HCT116 (cell line): ENCODE measurements around the gene WNT5B. TPM values are rescaled to one million over a fixed set of nuclear protein-coding genes. Genes with fewer than 3 reads are reported as not detected.

ENCODE experiments used
- ATAC-seq: fragments of 200-7000 bp; cut with Tn5 transposase; 2 replicates; pipeline ENCODE4 v1.9.1; 2020; ENCODE audit warnings: mild to moderate bottlenecking, moderate library complexity
- BruUV-seq: library from RNA; stranded (reverse); fragments of 400-500 nt; replicated peaks from 2 replicates; lab custom pipeline; 2021; lab: Mats Ljungman, UMichigan
- CTCF ChIA-PET: fragments of 300-600 bp; sonication (Branson Sonifier 250); formaldehyde crosslinking; loops from one replicate; lab custom pipeline; 2021; ENCODE audit warnings: antibody characterized with exemption; lab: Charles Lee
- POLR2A ChIA-PET: fragments of 300-600, 350-600 bp; sonication (Branson Sonifier 250); formaldehyde crosslinking; loops from one replicate; lab custom pipeline; 2021; ENCODE audit warnings: antibody characterized with exemption; lab: Charles Lee
- RAD21 ChIA-PET, 2 experiments: fragments of 300-600 bp; sonication (Branson Sonifier 250); formaldehyde crosslinking; loops; one replicate each; lab custom pipeline; 2023; ENCODE audit warnings: low total read pairs in 2 of 2; ENCODE audit not compliant: uncharacterized antibody in 2 of 2, unreplicated experiment in 2 of 2, low non-redundant PET in 1 of 2; lab: Charles Lee
- DNase-seq: peaks from one replicate; pipeline ENCODE4 v3.0.0-alpha.2; 2010; ENCODE audit warnings: low read depth, low spot score
- H2AFZ ChIP-seq: fragments of 200-600 bp; shearing (Covaris generic), sonication (generic); 2 replicates; pipeline ENCODE4 v1.6.1; 2017; ENCODE audit warnings: low read depth, mixed run types, mixed read lengths, antibody characterized with exemption, low read length; ENCODE audit not compliant: poor library complexity, severe bottlenecking
- H3K27ac ChIP-seq: 2 replicates; pipeline ENCODE4 v1.5.1; 2012; ENCODE audit warnings: low read depth, low read length
- H3K27me3 ChIP-seq: fragments of 200-600 bp; sonication (generic); 2 replicates; pipeline ENCODE4 v1.6.1; 2016; ENCODE audit warnings: mixed run types, low read length, mixed read lengths; ENCODE audit not compliant: insufficient read depth
- H3K36me3 ChIP-seq, 2 experiments: fragments of 200-500 bp in 1 of 2; fragments of 200-600 bp in 1 of 2; sonication (Bioruptor generic) in 1 of 2; sonication (generic) in 1 of 2; 2 replicates each; pipeline versions ENCODE4 v1.5.1 to v1.6.1; 2014 to 2016; ENCODE audit warnings: low read length in 2 of 2, inconsistent platforms in 1 of 2, mixed read lengths in 1 of 2, mixed run types in 1 of 2; ENCODE audit not compliant: insufficient read depth in 2 of 2, control insufficient read depth in 1 of 2
- H3K4me1 ChIP-seq, 2 experiments: fragments of 200-600 bp in 1 of 2; sonication (generic) in 1 of 2; 2 replicates each; pipeline versions ENCODE4 v1.5.1 to v1.6.1; 2012 to 2017; ENCODE audit warnings: low read length in 2 of 2, inconsistent platforms in 1 of 2, mild to moderate bottlenecking in 1 of 2, mixed read lengths in 1 of 2, mixed run types in 1 of 2, moderate library complexity in 1 of 2; ENCODE audit not compliant: insufficient read depth in 2 of 2, control insufficient read depth in 1 of 2
- H3K4me2 ChIP-seq: fragments of 200-600 bp; sonication (generic); 2 replicates; pipeline ENCODE4 v1.6.1; 2017; ENCODE audit warnings: mixed run types, low read length, mixed read lengths
- H3K4me3 ChIP-seq, 2 experiments: fragments of 200-600 bp in 1 of 2; sonication (generic) in 1 of 2; replicated peaks in 1 of 2; 2 replicates each; pipeline ENCODE4 v1.5.1; 2011 to 2016; ENCODE audit warnings: low read length in 2 of 2, control low read depth in 1 of 2, low read depth in 1 of 2, mild to moderate bottlenecking in 1 of 2, mixed read lengths in 1 of 2, mixed run types in 1 of 2
- H3K79me2 ChIP-seq: fragments of 200-600 bp; sonication (generic); 2 replicates; pipeline ENCODE4 v1.6.1; 2017; ENCODE audit warnings: mild to moderate bottlenecking, mixed run types, low read length, moderate library complexity, mixed read lengths; ENCODE audit not compliant: insufficient read depth
- H3K9ac ChIP-seq: fragments of 200-600 bp; sonication (generic); 2 replicates; pipeline ENCODE4 v1.6.1; 2016; ENCODE audit warnings: low read length, mixed read lengths
- H3K9me2 ChIP-seq: fragments of 200-600 bp; sonication (generic), shearing (Covaris generic); 2 replicates; pipeline ENCODE4 v1.6.1; 2017; ENCODE audit warnings: mixed run types, mild to moderate bottlenecking, moderate library complexity; ENCODE audit not compliant: insufficient read depth
- H3K9me3 ChIP-seq, 2 experiments: fragments of 200-500 bp in 1 of 2; fragments of 200-600 bp in 1 of 2; sonication (Bioruptor generic) in 1 of 2; sonication (generic) in 1 of 2; 2 replicates each; pipeline ENCODE4 v1.6.1; 2014 to 2017; ENCODE audit warnings: low read length in 2 of 2, mixed read lengths in 2 of 2, inconsistent platforms in 1 of 2, low read depth in 1 of 2, mild to moderate bottlenecking in 1 of 2, mixed run types in 1 of 2, moderate library complexity in 1 of 2; ENCODE audit not compliant: control insufficient read depth in 1 of 2, insufficient read depth in 1 of 2
- H4K20me1 ChIP-seq: fragments of 200-600 bp; sonication (generic), shearing (Covaris generic); 2 replicates; pipeline ENCODE4 v1.6.1; 2017; ENCODE audit warnings: mixed run types, mild to moderate bottlenecking, moderate library complexity; ENCODE audit not compliant: insufficient read depth
- CEBPB ChIP-seq: IDR thresholded peaks from 2 replicates; pipeline ENCODE4 v1.6.1; 2012; ENCODE audit warnings: low read depth
- EGR1 ChIP-seq: IDR thresholded peaks from 2 replicates; pipeline ENCODE4 v1.6.1; 2012; ENCODE audit warnings: low read depth
- EZH2 ChIP-seq: fragments of 200-600 bp; sonication (generic); IDR thresholded peaks from 2 replicates; pipeline ENCODE4 v1.6.1; 2017; ENCODE audit warnings: antibody characterized with exemption, mixed run types
- FOSL1 ChIP-seq: IDR thresholded peaks from 2 replicates; pipeline ENCODE4 v1.6.1; 2012; ENCODE audit warnings: low read depth
- POLR2AphosphoS5 ChIP-seq: IDR thresholded peaks from 2 replicates; pipeline ENCODE4 v1.6.1; 2011; ENCODE audit warnings: mild to moderate bottlenecking, low read depth, low read length, moderate library complexity
- RAD21 ChIP-seq: IDR thresholded peaks from 2 replicates; pipeline ENCODE4 v1.6.1; 2012; ENCODE audit warnings: low read depth, mild to moderate bottlenecking
- SIN3A ChIP-seq: IDR thresholded peaks from 2 replicates; pipeline ENCODE4 v1.6.1; 2012; ENCODE audit warnings: low read depth
- SP1 ChIP-seq: IDR thresholded peaks from 2 replicates; pipeline ENCODE4 v1.6.1; 2012; ENCODE audit warnings: low read depth
- SRF ChIP-seq: IDR thresholded peaks from 2 replicates; pipeline ENCODE4 v1.6.1; 2012; ENCODE audit warnings: low read depth
- ZFX ChIP-seq: fragments of 450-650 bp; IDR thresholded peaks from 2 replicates; pipeline ENCODE4 v1.6.1; 2017
- ZNF274 ChIP-seq: fragments of 200-500 bp; sonication (Bioruptor generic); IDR thresholded peaks from 2 replicates; pipeline ENCODE4 v1.6.1; 2014; ENCODE audit warnings: mild to moderate bottlenecking, low read depth, low read length, inconsistent platforms
- intact Hi-C: fragments of 100-400 bp; cut with micrococcal nuclease; formaldehyde crosslinking; loops from 2 replicates; pipeline ENCODE4 v1.10.0; 2022
- total RNA-seq: library from RNA; stranded (reverse); gene quantifications from one replicate; pipeline ENCODE4 v1.2.1, GENCODE V29; 2021; ENCODE audit not compliant: unreplicated experiment
- TF ChIP-seq, protein P1 (sequence below): IDR thresholded peaks from 2 replicates; pipeline ENCODE4 v1.6.1; 2012; ENCODE audit warnings: low read depth

Gene WNT5B
- total RNA-seq, 1 experiment from 2014 or later, result 0.52 TPM

DNA sequence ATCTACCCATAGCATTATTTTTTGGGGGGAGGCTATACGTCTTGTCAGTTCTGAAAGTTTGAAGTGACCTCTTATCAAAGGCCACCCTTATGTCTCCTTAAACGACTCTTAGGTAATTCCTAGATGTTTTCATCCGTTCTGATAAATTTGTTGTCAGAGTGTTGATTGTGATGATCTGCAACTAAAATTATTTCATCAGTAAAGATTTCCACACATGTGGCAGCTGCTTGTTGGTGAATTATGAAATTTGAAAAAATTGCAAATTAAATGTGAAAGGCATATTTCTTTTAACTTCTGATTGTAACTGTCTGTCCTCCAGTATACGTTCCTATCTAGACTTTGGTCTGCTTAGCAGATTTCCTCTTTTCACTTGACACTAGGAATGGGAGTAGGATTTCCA is 63.2 kb downstream of the WNT5B start:
- no peak for TF ChIP-seq EZH2
- TF ChIP-seq, protein P1, sequence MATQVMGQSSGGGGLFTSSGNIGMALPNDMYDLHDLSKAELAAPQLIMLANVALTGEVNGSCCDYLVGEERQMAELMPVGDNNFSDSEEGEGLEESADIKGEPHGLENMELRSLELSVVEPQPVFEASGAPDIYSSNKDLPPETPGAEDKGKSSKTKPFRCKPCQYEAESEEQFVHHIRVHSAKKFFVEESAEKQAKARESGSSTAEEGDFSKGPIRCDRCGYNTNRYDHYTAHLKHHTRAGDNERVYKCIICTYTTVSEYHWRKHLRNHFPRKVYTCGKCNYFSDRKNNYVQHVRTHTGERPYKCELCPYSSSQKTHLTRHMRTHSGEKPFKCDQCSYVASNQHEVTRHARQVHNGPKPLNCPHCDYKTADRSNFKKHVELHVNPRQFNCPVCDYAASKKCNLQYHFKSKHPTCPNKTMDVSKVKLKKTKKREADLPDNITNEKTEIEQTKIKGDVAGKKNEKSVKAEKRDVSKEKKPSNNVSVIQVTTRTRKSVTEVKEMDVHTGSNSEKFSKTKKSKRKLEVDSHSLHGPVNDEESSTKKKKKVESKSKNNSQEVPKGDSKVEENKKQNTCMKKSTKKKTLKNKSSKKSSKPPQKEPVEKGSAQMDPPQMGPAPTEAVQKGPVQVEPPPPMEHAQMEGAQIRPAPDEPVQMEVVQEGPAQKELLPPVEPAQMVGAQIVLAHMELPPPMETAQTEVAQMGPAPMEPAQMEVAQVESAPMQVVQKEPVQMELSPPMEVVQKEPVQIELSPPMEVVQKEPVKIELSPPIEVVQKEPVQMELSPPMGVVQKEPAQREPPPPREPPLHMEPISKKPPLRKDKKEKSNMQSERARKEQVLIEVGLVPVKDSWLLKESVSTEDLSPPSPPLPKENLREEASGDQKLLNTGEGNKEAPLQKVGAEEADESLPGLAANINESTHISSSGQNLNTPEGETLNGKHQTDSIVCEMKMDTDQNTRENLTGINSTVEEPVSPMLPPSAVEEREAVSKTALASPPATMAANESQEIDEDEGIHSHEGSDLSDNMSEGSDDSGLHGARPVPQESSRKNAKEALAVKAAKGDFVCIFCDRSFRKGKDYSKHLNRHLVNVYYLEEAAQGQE, result no peak
- no peak for TF ChIP-seq ZFX
- TF ChIP-seq FOSL1, result no peak
- no peak for TF ChIP-seq POLR2AphosphoS5
- no peak for TF ChIP-seq SIN3A
- TF ChIP-seq CEBPB, result no peak
- no peak for TF ChIP-seq SRF
- TF ChIP-seq EGR1, result no peak
- TF ChIP-seq SP1, result no peak
- TF ChIP-seq RAD21, result no peak
- no peak for TF ChIP-seq ZNF274
- POLR2A ChIA-PET, result no interaction called here
- H3K9me2 ChIP-seq, result no peaks in the 10 kb centered on the region
- no peaks in the 10 kb centered on the region for H3K27me3 ChIP-seq
- CTCF ChIA-PET, result no interaction called here
- H4K20me1 ChIP-seq, result peaks cover 7% of the 10 kb centered on the region; the same call in 1 of the 2 replicates
- RAD21 ChIA-PET, result no interaction called here
- no peak for ATAC-seq
- BruUV-seq, result TSS peak; percentile 65
- intact Hi-C loops, result no loop called here
- peaks cover 12 to 15% of the 10 kb centered on the region in 2 experiments for H3K4me1 ChIP-seq
- H2AFZ ChIP-seq, result no peak overlapping the region
- DNase-seq, result no peak
- peak overlapping the region; percentile 92 for H3K9ac ChIP-seq
- H3K9me3 ChIP-seq, result no peaks in the 10 kb centered on the region
- no peaks in the 10 kb centered on the region; a peak in 1 of 4 replicates for H3K36me3 ChIP-seq
- peak overlapping the region; percentile 90 for H3K4me2 ChIP-seq
- no peak overlapping the region for H3K27ac ChIP-seq
- H3K79me2 ChIP-seq, result peaks cover 61% of the 10 kb centered on the region
- peak overlapping the region; percentile 80 to 83 for H3K4me3 ChIP-seq
